Neural cell (in vitro differentiated cells): ENCODE results near the gene RALGPS1.

ENCODE experiments used
- CTCF ChIP-seq: fragments of 450-650 bp; IDR thresholded peaks from 2 replicates; pipeline ENCODE4 v1.5.1; 2014; ENCODE audit warnings: antibody characterized with exemption, mild to moderate bottlenecking, moderate library complexity; ENCODE audit not compliant: poor library complexity, severe bottlenecking
- EZH2 ChIP-seq: fragments of 200-600, 300-800 bp; shearing (Covaris generic), sonication (generic); IDR thresholded peaks from 2 replicates; pipeline ENCODE4 v1.6.1; 2014; ENCODE audit warnings: antibody characterized with exemption, low read length, borderline replicate concordance, mild to moderate bottlenecking; ENCODE audit not compliant: insufficient read depth, poor library complexity, severe bottlenecking
- MXI1 ChIP-seq: fragments of 450-650 bp; conservative IDR thresholded peaks from 2 replicates; pipeline ENCODE4 v1.6.1; 2014; ENCODE audit warnings: antibody characterized with exemption, mild to moderate bottlenecking; ENCODE audit not compliant: poor library complexity, severe bottlenecking
- POLR2AphosphoS5 ChIP-seq: IDR thresholded peaks from 2 replicates; pipeline ENCODE4 v1.6.1; 2012
- REST ChIP-seq: IDR thresholded peaks from 2 replicates; pipeline ENCODE4 v1.6.1; 2012; ENCODE audit warnings: borderline replicate concordance
- SMC3 ChIP-seq: fragments of 450-650 bp; conservative IDR thresholded peaks from 2 replicates; pipeline ENCODE4 v1.6.1; 2014; ENCODE audit warnings: antibody characterized with exemption, mild to moderate bottlenecking, moderate library complexity; ENCODE audit not compliant: poor library complexity
- TAF1 ChIP-seq: IDR thresholded peaks from 2 replicates; pipeline ENCODE4 v1.6.1; 2012; ENCODE audit warnings: low read depth

- TF ChIP-seq CTCF (no peak), REST (no peak), MXI1 (no peak), SMC3 (no peak), EZH2 (no peak), POLR2AphosphoS5 (no peak), TAF1 (no peak)
These were observed 286.5 kb downstream of the RALGPS1 start for GRCh38 chr9:127201071-127201541.
